ENCODE data around the gene MBD6.

The MBD6 gene

GRCh38 chr12:57522011-57522886, at the start of gene MBD6:
MBD6 (plus strand) TSS chr12:57522824; CDS start chr12:57524304, 1,480 bp downstream.
- FAIRE-seq = no peak

GRCh38 chr12:57473392-57473791, 49.2 kb upstream of the MBD6 start:
- no peak for FAIRE-seq

- no peak for FAIRE-seq
Observed at GRCh38 chr12:57473886-57474285, 48.7 kb upstream of the MBD6 start.

GRCh38 chr12:57474430-57474829, 48.2 kb upstream of the MBD6 start:
- no peak for FAIRE-seq

- no peak for FAIRE-seq
Observed at GRCh38 chr12:57474862-57475261, 47.8 kb upstream of the MBD6 start.

GRCh38 chr12:57475271-57476161, 47.1 kb upstream of the MBD6 start:
- FAIRE-seq = no peak

GRCh38 chr12:57476162-57476992, 46.2 kb upstream of the MBD6 start:
- FAIRE-seq = no peak

- no peak for FAIRE-seq
Observed at GRCh38 chr12:57476993-57477709, 45.5 kb upstream of the MBD6 start.

GRCh38 chr12:57477710-57478681, 44.6 kb upstream of the MBD6 start:
- no peak for FAIRE-seq

GRCh38 chr12:57479043-57479375, 43.6 kb upstream of the MBD6 start:
- no peak for FAIRE-seq

- FAIRE-seq = no peak
Observed at GRCh38 chr12:57479376-57480115, 43.1 kb upstream of the MBD6 start, which contains the start of gene ARHGAP9. ARHGAP9 (minus strand) TSS chr12:57479866; CDS start chr12:57479406, 460 bp downstream.

GRCh38 chr12:57481671-57482070, 41.0 kb upstream of the MBD6 start:
- FAIRE-seq = no peak

- no peak for FAIRE-seq
Observed at GRCh38 chr12:57483466-57483865, 39.2 kb upstream of the MBD6 start.

- FAIRE-seq = no peak
Observed at GRCh38 chr12:57485695-57486094, 36.9 kb upstream of the MBD6 start.

- FAIRE-seq = no peak
Observed at GRCh38 chr12:57487055-57487596, 35.5 kb upstream of the MBD6 start.

GRCh38 chr12:57487597-57488401, 34.8 kb upstream of the MBD6 start, which contains the start of gene MARS1:
MARS1 (plus strand) TSS chr12:57488068; CDS start chr12:57488091, 23 bp downstream.
- FAIRE-seq = peak; percentile 97

GRCh38 chr12:57488402-57489156, 34.0 kb upstream of the MBD6 start:
- FAIRE-seq = no peak

- no peak for FAIRE-seq
Observed at GRCh38 chr12:57489157-57489641, 33.4 kb upstream of the MBD6 start.

All from G401.6 (cell line).